Neural cell (in vitro differentiated cells): ENCODE results near the gene NSUN3. TPM values are rescaled to one million over a fixed set of nuclear protein-coding genes. Genes with fewer than 3 reads are reported as not detected.

ENCODE experiments used
- H2AFZ ChIP-seq: fragments of 200-600, 300-800 bp; sonication (generic), shearing (Covaris generic); 2 replicates; pipeline ENCODE4 v1.6.0; 2014; ENCODE audit warnings: low read depth, mild to moderate bottlenecking, antibody characterized with exemption, low read length, moderate library complexity
- H3F3A ChIP-seq: fragments of 200-600 bp; shearing (Covaris generic); 2 replicates; pipeline ENCODE4 v1.6.1; 2016; ENCODE audit warnings: mild to moderate bottlenecking, moderate library complexity, mixed read lengths, antibody characterized with exemption, low read length; ENCODE audit not compliant: insufficient read depth, poor library complexity, severe bottlenecking
- H3K27ac ChIP-seq: fragments of 200-600, 300-800 bp; sonication (generic), shearing (Covaris generic); 2 replicates; pipeline ENCODE4 v1.5.1; 2014; ENCODE audit warnings: mild to moderate bottlenecking, low read length, moderate library complexity
- H3K27me3 ChIP-seq: fragments of 300-800, 200-600 bp; sonication (generic), shearing (Covaris generic); 2 replicates; pipeline ENCODE4 v1.6.0; 2014; ENCODE audit warnings: mild to moderate bottlenecking, low read depth, low read length, moderate library complexity; ENCODE audit not compliant: insufficient read depth
- H3K36me3 ChIP-seq: fragments of 300-800, 200-600 bp; sonication (generic), shearing (Covaris generic); 2 replicates; pipeline ENCODE4 v1.5.1; 2014; ENCODE audit warnings: mild to moderate bottlenecking, antibody characterized with exemption, low read length, moderate library complexity; ENCODE audit not compliant: insufficient read depth
- H3K4me2 ChIP-seq: fragments of 300-800, 200-600 bp; sonication (generic), shearing (Covaris generic); 2 replicates; pipeline ENCODE4 v1.6.0; 2014; ENCODE audit warnings: mild to moderate bottlenecking, low read length
- H3K4me3 ChIP-seq: fragments of 300-800, 200-600 bp; sonication (generic), shearing (Covaris generic); 2 replicates; pipeline ENCODE4 v1.5.1; 2014; ENCODE audit warnings: mild to moderate bottlenecking, low read length, moderate library complexity
- H3K79me2 ChIP-seq: fragments of 200-600 bp; shearing (Covaris generic); replicated peaks from 2 replicates; pipeline ENCODE4 v1.6.0; 2014; ENCODE audit warnings: mild to moderate bottlenecking, low read length, moderate library complexity; ENCODE audit not compliant: insufficient read depth
- H3K9ac ChIP-seq: fragments of 300-800, 200-600 bp; sonication (generic), shearing (Covaris generic); 2 replicates; pipeline ENCODE4 v1.6.1; 2016; ENCODE audit warnings: mild to moderate bottlenecking, low read length, mixed read lengths
- H3K9me2 ChIP-seq: fragments of 200-600 bp; shearing (Covaris generic); 2 replicates; pipeline ENCODE4 v1.6.1; 2016; ENCODE audit warnings: mild to moderate bottlenecking, low read length, mixed read lengths; ENCODE audit not compliant: insufficient read depth
- H3K9me3 ChIP-seq: fragments of 200-600, 300-800 bp; sonication (generic), shearing (Covaris generic); 2 replicates; pipeline ENCODE4 v1.6.1; 2016; ENCODE audit warnings: mild to moderate bottlenecking, mixed run types, low read length, moderate library complexity, mixed read lengths
- H4K20me1 ChIP-seq: fragments of 200-600 bp; shearing (Covaris generic); 2 replicates; pipeline ENCODE4 v1.6.1; 2016; ENCODE audit warnings: mild to moderate bottlenecking, mixed run types; ENCODE audit not compliant: insufficient read depth
- EP300 ChIP-seq: fragments of 450-650 bp; conservative IDR thresholded peaks from 2 replicates; pipeline ENCODE4 v1.6.1; 2014; ENCODE audit warnings: antibody characterized with exemption, mild to moderate bottlenecking, moderate library complexity; ENCODE audit not compliant: poor library complexity, severe bottlenecking
- EZH2 ChIP-seq: fragments of 200-600, 300-800 bp; shearing (Covaris generic), sonication (generic); IDR thresholded peaks from 2 replicates; pipeline ENCODE4 v1.6.1; 2014; ENCODE audit warnings: antibody characterized with exemption, low read length, borderline replicate concordance, mild to moderate bottlenecking; ENCODE audit not compliant: insufficient read depth, poor library complexity, severe bottlenecking
- MXI1 ChIP-seq: fragments of 450-650 bp; conservative IDR thresholded peaks from 2 replicates; pipeline ENCODE4 v1.6.1; 2014; ENCODE audit warnings: antibody characterized with exemption, mild to moderate bottlenecking; ENCODE audit not compliant: poor library complexity, severe bottlenecking
- POLR2AphosphoS5 ChIP-seq: IDR thresholded peaks from 2 replicates; pipeline ENCODE4 v1.6.1; 2012
- RAD21 ChIP-seq: fragments of 450-650 bp; conservative IDR thresholded peaks from 2 replicates; pipeline ENCODE4 v1.6.1; 2014; ENCODE audit warnings: antibody characterized with exemption, mild to moderate bottlenecking, moderate library complexity
- SMC3 ChIP-seq: fragments of 450-650 bp; conservative IDR thresholded peaks from 2 replicates; pipeline ENCODE4 v1.6.1; 2014; ENCODE audit warnings: antibody characterized with exemption, mild to moderate bottlenecking, moderate library complexity; ENCODE audit not compliant: poor library complexity
- TAF1 ChIP-seq: IDR thresholded peaks from 2 replicates; pipeline ENCODE4 v1.6.1; 2012; ENCODE audit warnings: low read depth
- polyA minus RNA-seq: library from RNA; depleted of rRNA, polyadenylated mRNA; stranded (reverse); fragments of >200 nt; gene quantifications from 2 replicates; pipeline ENCODE4 v1.2.3, GENCODE V29; 2014
- polyA plus RNA-seq: library from polyadenylated mRNA; depleted of rRNA; stranded (reverse); fragments of >200 nt; gene quantifications from 2 replicates; pipeline ENCODE4 v1.2.3, GENCODE V29; 2014
- TF ChIP-seq, protein P1 (sequence below): fragments of 450-650 bp; IDR thresholded peaks from 2 replicates; pipeline ENCODE4 v1.5.1; 2014; ENCODE audit warnings: antibody characterized with exemption, mild to moderate bottlenecking, moderate library complexity; ENCODE audit not compliant: poor library complexity, severe bottlenecking
- TF ChIP-seq, protein P2 (sequence below): IDR thresholded peaks from 2 replicates; pipeline ENCODE4 v1.6.1; 2012; ENCODE audit warnings: borderline replicate concordance

NSUN3 gene
- polyA plus RNA-seq (10.8 and 13.5 TPM in 2 replicates), polyA minus RNA-seq (29.7 and 40.2 TPM in 2 replicates)

DNA sequence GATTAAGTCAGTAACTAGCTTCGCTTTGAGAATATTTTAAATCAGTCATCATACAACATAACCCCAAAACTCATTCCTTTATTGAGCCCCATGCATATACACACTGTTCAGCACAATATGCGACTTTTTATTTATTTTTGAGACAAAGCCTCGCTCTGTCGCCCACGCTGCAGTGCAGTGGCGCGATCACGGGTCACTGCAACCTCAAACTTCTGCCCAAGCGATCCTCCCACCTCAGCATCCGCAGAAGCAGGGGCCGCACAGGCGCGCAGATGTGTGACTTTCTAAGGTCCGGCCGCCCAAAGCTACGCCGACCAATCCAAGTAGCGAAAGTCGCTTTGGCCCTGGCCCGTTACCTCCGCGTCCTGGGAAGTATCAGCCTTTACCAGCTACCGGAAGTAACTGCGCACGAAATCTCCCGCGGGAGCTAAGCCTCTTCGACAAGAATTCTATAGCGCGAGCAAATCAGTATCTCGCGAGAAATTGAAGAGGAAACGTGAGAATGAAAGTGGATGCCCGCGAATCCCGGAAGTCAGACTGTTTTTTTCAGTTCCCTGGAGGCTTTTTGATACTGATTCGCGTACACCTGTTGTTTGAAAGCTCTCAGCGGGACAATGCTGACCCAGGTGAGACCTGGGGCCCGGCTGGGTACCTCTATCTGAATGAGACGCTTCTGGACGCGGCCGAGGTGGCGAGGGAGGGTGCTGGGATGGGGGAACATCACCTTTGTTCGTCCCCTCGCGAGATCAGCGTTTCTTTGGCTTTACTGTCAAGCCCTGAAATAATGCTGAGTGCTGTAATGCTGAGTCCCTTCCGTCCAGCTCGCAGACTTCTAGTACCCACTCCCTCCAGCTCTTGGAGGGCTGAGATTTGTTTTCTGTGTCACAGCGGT, at the start of gene NSUN3, which contains the start of gene DHFR2:
Gene NSUN3 (plus strand): TSS at position 549 of the 892 bp plus-strand sequence. CDS start 66 bp downstream, at position 615.
Gene DHFR2 (minus strand): TSS at position 404 of the 892 bp plus-strand sequence. CDS start 1,405 bp downstream, outside the sequence.
- Histone ChIP-seq H4K20me1 (no peaks in the 10 kb centered on the region), H3K9me3 (no peaks in the 10 kb centered on the region), H3K9me2 (no peaks in the 10 kb centered on the region), H3K9ac (peak within 1 kb of the TSS; percentile 91), H2AFZ (peak within 1 kb of the TSS; percentile 98), H3F3A (no peaks in the 10 kb centered on the region), H3K36me3 (peaks cover 6% of the 10 kb centered on the region), H3K4me2 (peak within 1 kb of the TSS; percentile 92), H3K79me2 (peaks cover 28% of the 10 kb centered on the region), H3K27me3 (no peaks in the 10 kb centered on the region), H3K4me3 (peak within 1 kb of the TSS; percentile 73), H3K27ac (peak within 1 kb of the TSS; percentile 97)
- TF ChIP-seq, protein P1, sequence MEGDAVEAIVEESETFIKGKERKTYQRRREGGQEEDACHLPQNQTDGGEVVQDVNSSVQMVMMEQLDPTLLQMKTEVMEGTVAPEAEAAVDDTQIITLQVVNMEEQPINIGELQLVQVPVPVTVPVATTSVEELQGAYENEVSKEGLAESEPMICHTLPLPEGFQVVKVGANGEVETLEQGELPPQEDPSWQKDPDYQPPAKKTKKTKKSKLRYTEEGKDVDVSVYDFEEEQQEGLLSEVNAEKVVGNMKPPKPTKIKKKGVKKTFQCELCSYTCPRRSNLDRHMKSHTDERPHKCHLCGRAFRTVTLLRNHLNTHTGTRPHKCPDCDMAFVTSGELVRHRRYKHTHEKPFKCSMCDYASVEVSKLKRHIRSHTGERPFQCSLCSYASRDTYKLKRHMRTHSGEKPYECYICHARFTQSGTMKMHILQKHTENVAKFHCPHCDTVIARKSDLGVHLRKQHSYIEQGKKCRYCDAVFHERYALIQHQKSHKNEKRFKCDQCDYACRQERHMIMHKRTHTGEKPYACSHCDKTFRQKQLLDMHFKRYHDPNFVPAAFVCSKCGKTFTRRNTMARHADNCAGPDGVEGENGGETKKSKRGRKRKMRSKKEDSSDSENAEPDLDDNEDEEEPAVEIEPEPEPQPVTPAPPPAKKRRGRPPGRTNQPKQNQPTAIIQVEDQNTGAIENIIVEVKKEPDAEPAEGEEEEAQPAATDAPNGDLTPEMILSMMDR, result no peak
- peak; percentile 81 for TF ChIP-seq POLR2AphosphoS5
- no peak for TF ChIP-seq EZH2
- TF ChIP-seq RAD21, result peak; percentile 22
- TF ChIP-seq SMC3, result peak; percentile 34
- peak; percentile 86 for TF ChIP-seq MXI1
- TF ChIP-seq EP300, result peak; percentile 73
- TF ChIP-seq, protein P2, sequence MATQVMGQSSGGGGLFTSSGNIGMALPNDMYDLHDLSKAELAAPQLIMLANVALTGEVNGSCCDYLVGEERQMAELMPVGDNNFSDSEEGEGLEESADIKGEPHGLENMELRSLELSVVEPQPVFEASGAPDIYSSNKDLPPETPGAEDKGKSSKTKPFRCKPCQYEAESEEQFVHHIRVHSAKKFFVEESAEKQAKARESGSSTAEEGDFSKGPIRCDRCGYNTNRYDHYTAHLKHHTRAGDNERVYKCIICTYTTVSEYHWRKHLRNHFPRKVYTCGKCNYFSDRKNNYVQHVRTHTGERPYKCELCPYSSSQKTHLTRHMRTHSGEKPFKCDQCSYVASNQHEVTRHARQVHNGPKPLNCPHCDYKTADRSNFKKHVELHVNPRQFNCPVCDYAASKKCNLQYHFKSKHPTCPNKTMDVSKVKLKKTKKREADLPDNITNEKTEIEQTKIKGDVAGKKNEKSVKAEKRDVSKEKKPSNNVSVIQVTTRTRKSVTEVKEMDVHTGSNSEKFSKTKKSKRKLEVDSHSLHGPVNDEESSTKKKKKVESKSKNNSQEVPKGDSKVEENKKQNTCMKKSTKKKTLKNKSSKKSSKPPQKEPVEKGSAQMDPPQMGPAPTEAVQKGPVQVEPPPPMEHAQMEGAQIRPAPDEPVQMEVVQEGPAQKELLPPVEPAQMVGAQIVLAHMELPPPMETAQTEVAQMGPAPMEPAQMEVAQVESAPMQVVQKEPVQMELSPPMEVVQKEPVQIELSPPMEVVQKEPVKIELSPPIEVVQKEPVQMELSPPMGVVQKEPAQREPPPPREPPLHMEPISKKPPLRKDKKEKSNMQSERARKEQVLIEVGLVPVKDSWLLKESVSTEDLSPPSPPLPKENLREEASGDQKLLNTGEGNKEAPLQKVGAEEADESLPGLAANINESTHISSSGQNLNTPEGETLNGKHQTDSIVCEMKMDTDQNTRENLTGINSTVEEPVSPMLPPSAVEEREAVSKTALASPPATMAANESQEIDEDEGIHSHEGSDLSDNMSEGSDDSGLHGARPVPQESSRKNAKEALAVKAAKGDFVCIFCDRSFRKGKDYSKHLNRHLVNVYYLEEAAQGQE, result peak; percentile 37
- TF ChIP-seq TAF1, result peak; percentile 25

DNA sequence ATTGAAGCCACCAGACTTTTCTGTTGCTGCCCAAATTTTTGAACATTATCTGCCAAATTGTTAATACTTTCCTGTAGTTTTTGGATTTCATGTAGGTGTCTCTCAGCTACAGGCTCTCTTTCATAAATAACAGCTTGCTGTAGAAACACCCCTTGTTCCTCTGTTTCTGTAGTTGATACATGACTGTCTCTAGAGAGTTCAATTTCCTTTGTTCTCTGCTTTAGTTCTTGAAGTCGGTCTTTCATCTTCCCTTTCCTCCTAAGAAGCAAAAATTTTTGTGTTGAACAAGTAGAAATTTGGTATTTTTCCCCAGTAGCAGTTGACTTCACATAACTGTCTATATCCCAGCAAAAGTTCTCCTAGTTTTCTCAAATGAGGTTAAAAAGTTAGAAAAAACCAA, 47.8 kb upstream of the NSUN3 start:
- no peak overlapping the region for H3K4me3 ChIP-seq
- H3F3A ChIP-seq, result no peaks in the 10 kb centered on the region
- no peaks in the 10 kb centered on the region for H3K79me2 ChIP-seq
- H3K36me3 ChIP-seq, result no peaks in the 10 kb centered on the region
- no peak overlapping the region for H3K4me2 ChIP-seq
- TF ChIP-seq EP300, result no peak
- no peak for TF ChIP-seq SMC3
- TF ChIP-seq EZH2, result no peak
- TF ChIP-seq MXI1, result no peak
- no peak for TF ChIP-seq RAD21
- TF ChIP-seq TAF1, result no peak
- no peak for TF ChIP-seq POLR2AphosphoS5
- TF ChIP-seq, protein P1, result no peak
- TF ChIP-seq, protein P2, result no peak
- no peaks in the 10 kb centered on the region for H3K27me3 ChIP-seq
- H3K27ac ChIP-seq, result no peak overlapping the region
- H3K9ac ChIP-seq, result no peak overlapping the region
- H2AFZ ChIP-seq, result no peak overlapping the region
- H3K9me2 ChIP-seq, result no peaks in the 10 kb centered on the region
- H4K20me1 ChIP-seq, result no peaks in the 10 kb centered on the region
- no peaks in the 10 kb centered on the region for H3K9me3 ChIP-seq
